Measurements from ENCODE around the gene PANX2. TPM values are rescaled to one million over a fixed set of nuclear protein-coding genes. Genes with fewer than 3 reads are reported as not detected.
"Not testable (repeated sequence)": the region's sequence is repeated elsewhere in the genome, so short reads cannot be mapped to it uniquely, and the experiment has no call there.

The PANX2 gene
- not detected in 2 replicates for total RNA-seq

- DNase-seq (ENCODE audit: low read depth): no peak
Observed at GRCh38 chr22:50170453-50171318, at the start of gene PANX2. PANX2 (plus strand) TSS chr22:50170731; CDS start chr22:50170731, 0 bp downstream.

- DNase-seq (ENCODE audit: low read depth): no peak
Observed at GRCh38 chr22:50121202-50121740, 49.3 kb upstream of the PANX2 start.

- no peak for DNase-seq (ENCODE audit: low read depth)
Observed at GRCh38 chr22:50123119-50123518, 47.4 kb upstream of the PANX2 start.

- no peak for DNase-seq (ENCODE audit: low read depth)
Observed at GRCh38 chr22:50125029-50125428, 45.5 kb upstream of the PANX2 start.

GRCh38 chr22:50129121-50129736 is 41.3 kb upstream of the PANX2 start:
- no peak for DNase-seq (ENCODE audit: low read depth)

- no peak for DNase-seq (ENCODE audit: low read depth)
Observed at GRCh38 chr22:50131894-50132293, 38.6 kb upstream of the PANX2 start.

GRCh38 chr22:50134481-50134880 is 36.0 kb upstream of the PANX2 start:
- DNase-seq (ENCODE audit: low read depth): no peak

- peak; percentile 49 for DNase-seq (ENCODE audit: low read depth)
Observed at GRCh38 chr22:50136581-50137015, 33.9 kb upstream of the PANX2 start.

- DNase-seq (ENCODE audit: low read depth): not testable (repeated sequence)
Observed at GRCh38 chr22:50137277-50137676, 33.3 kb upstream of the PANX2 start.

GRCh38 chr22:50138041-50138440 is 32.5 kb upstream of the PANX2 start:
- peak; percentile 68 for DNase-seq (ENCODE audit: low read depth)

- DNase-seq (ENCODE audit: low read depth): no peak
Observed at GRCh38 chr22:50138988-50139387, 31.5 kb upstream of the PANX2 start.

GRCh38 chr22:50139843-50140415 is 30.6 kb upstream of the PANX2 start:
- peak; percentile 56 for DNase-seq (ENCODE audit: low read depth)

GRCh38 chr22:50140615-50141014 is 29.9 kb upstream of the PANX2 start:
- DNase-seq (ENCODE audit: low read depth): peak; percentile 9

GRCh38 chr22:50141462-50141861 is 29.1 kb upstream of the PANX2 start:
- no peak for DNase-seq (ENCODE audit: low read depth)

- DNase-seq (ENCODE audit: low read depth): no peak
Observed at GRCh38 chr22:50141891-50142363, 28.6 kb upstream of the PANX2 start.

GRCh38 chr22:50143096-50143495 is 27.4 kb upstream of the PANX2 start:
- DNase-seq (ENCODE audit: low read depth): no peak

- no peak for DNase-seq (ENCODE audit: low read depth)
Observed at GRCh38 chr22:50144005-50144614, 26.4 kb upstream of the PANX2 start.

- DNase-seq (ENCODE audit: low read depth): no peak
Observed at GRCh38 chr22:50145721-50146438, 24.7 kb upstream of the PANX2 start.

- DNase-seq (ENCODE audit: low read depth): peak; percentile 66
Observed at GRCh38 chr22:50146439-50147238, 23.9 kb upstream of the PANX2 start.

All from renal cortical epithelial cell (primary cell).